Activated naive CD4-positive, alpha-beta T cell treated with anti-CD3 and anti-CD28 coated beads, Interleukin-2, amount 10 ng/mL, durations not matched to agents 7 days and 5 days (primary cell): ENCODE results near the gene SLC35G1.

Experiments
- CTCF ChIA-PET: fragments of 350-600 bp; sonication (Branson Sonifier 250); formaldehyde crosslinking; loops from one replicate; lab custom pipeline; 2021; ENCODE audit warnings: antibody characterized with exemption; lab: Charles Lee
- DNase-seq: peaks from one replicate; pipeline ENCODE4 v3.0.0-alpha.2; 2020
- H3K27ac Mint-ChIP-seq: one replicate; pipeline ENCODE4 v1.8.0; 2021; ENCODE audit warnings: mild to moderate bottlenecking, moderate library complexity, mixed read lengths
- H3K27me3 Mint-ChIP-seq: one replicate; pipeline ENCODE4 v1.8.0; 2021; ENCODE audit warnings: mild to moderate bottlenecking, mixed read lengths
- H3K36me3 Mint-ChIP-seq: one replicate; pipeline ENCODE4 v1.8.0; 2021; ENCODE audit warnings: mixed read lengths
- H3K4me1 Mint-ChIP-seq: one replicate; pipeline ENCODE4 v1.8.0; 2021; ENCODE audit warnings: mixed read lengths
- H3K4me3 Mint-ChIP-seq: one replicate; pipeline ENCODE4 v1.8.0; 2021; ENCODE audit warnings: mild to moderate bottlenecking, moderate library complexity, mixed read lengths
- H3K9me3 Mint-ChIP-seq: one replicate; pipeline ENCODE4 v1.8.0; 2021; ENCODE audit warnings: mixed read lengths

Gene SLC35G1

GRCh38 chr10:93871671-93872204, 22.0 kb upstream of the SLC35G1 start:
- CTCF ChIA-PET, result interaction anchor here (0.6 kb wide), 1 partner anchor 308 kb away, joined by 3 read pairs; no protein-coding TSS in a partner anchor
- H3K36me3 Mint-ChIP-seq, result no peaks in the 10 kb centered on the region
- no peaks in the 10 kb centered on the region for H3K4me1 Mint-ChIP-seq
- peaks cover 11% of the 10 kb centered on the region for H3K27me3 Mint-ChIP-seq
- no peak for DNase-seq
- no peak overlapping the region for H3K4me3 Mint-ChIP-seq
- H3K9me3 Mint-ChIP-seq, result no peaks in the 10 kb centered on the region
- H3K27ac Mint-ChIP-seq, result no peak overlapping the region

GRCh38 chr10:93872375-93873158, 21.2 kb upstream of the SLC35G1 start:
- Mint-ChIP-seq H3K4me3 (no peak overlapping the region), H3K36me3 (no peaks in the 10 kb centered on the region), H3K27me3 (peaks cover 11% of the 10 kb centered on the region), H3K27ac (no peak overlapping the region), H3K9me3 (no peaks in the 10 kb centered on the region), H3K4me1 (no peaks in the 10 kb centered on the region)
- CTCF ChIA-PET, result interaction anchor here (0.6 kb wide), 1 partner anchor 307 kb away, joined by 3 read pairs; no protein-coding TSS in a partner anchor
- no peak for DNase-seq

GRCh38 chr10:93873420-93874115, 20.2 kb upstream of the SLC35G1 start:
- CTCF ChIA-PET, result no interaction called here
- Mint-ChIP-seq H3K4me3 (no peak overlapping the region), H3K36me3 (no peaks in the 10 kb centered on the region), H3K27me3 (peaks cover 8% of the 10 kb centered on the region), H3K9me3 (no peaks in the 10 kb centered on the region), H3K27ac (no peak overlapping the region), H3K4me1 (no peaks in the 10 kb centered on the region)
- no peak for DNase-seq

- Mint-ChIP-seq H3K27me3 (peaks cover 4% of the 10 kb centered on the region), H3K4me3 (no peak overlapping the region), H3K4me1 (no peaks in the 10 kb centered on the region)
Observed at GRCh38 chr10:93874309-93875031, 19.3 kb upstream of the SLC35G1 start.

GRCh38 chr10:93875032-93875358, 18.8 kb upstream of the SLC35G1 start:
- no peak overlapping the region for H3K4me3 Mint-ChIP-seq

More at GRCh38 chr10:93874309-93875031, 19.3 kb upstream of the SLC35G1 start:
- no peaks in the 10 kb centered on the region for H3K36me3 Mint-ChIP-seq
- no peak overlapping the region for H3K27ac Mint-ChIP-seq
- no peak for DNase-seq
- H3K9me3 Mint-ChIP-seq, result no peaks in the 10 kb centered on the region
- CTCF ChIA-PET, result interaction anchor here (0.7 kb wide), 1 partner anchor 43 kb away, joined by 3 read pairs; no protein-coding TSS in a partner anchor

GRCh38 chr10:93876381-93876780, 17.4 kb upstream of the SLC35G1 start:
- H3K9me3 Mint-ChIP-seq, result no peaks in the 10 kb centered on the region
- H3K36me3 Mint-ChIP-seq, result no peaks in the 10 kb centered on the region
- no peak overlapping the region for H3K27ac Mint-ChIP-seq
- CTCF ChIA-PET, result no interaction called here
- H3K4me3 Mint-ChIP-seq, result no peak overlapping the region
- no peaks in the 10 kb centered on the region for H3K4me1 Mint-ChIP-seq
- DNase-seq, result no peak
- peaks cover 4% of the 10 kb centered on the region for H3K27me3 Mint-ChIP-seq

More at GRCh38 chr10:93875032-93875358, 18.8 kb upstream of the SLC35G1 start:
- no peak for DNase-seq
- Mint-ChIP-seq H3K27ac (no peak overlapping the region), H3K36me3 (no peaks in the 10 kb centered on the region), H3K9me3 (no peaks in the 10 kb centered on the region), H3K27me3 (peaks cover 4% of the 10 kb centered on the region), H3K4me1 (no peaks in the 10 kb centered on the region)
- CTCF ChIA-PET, result interaction anchor here (0.7 kb wide), 1 partner anchor 42 kb away, joined by 3 read pairs; no protein-coding TSS in a partner anchor

- CTCF ChIA-PET, result no interaction called here
- no peaks in the 10 kb centered on the region for H3K36me3 Mint-ChIP-seq
- H3K4me3 Mint-ChIP-seq, result no peak overlapping the region
- no peaks in the 10 kb centered on the region for H3K9me3 Mint-ChIP-seq
- no peak overlapping the region for H3K27ac Mint-ChIP-seq
- H3K4me1 Mint-ChIP-seq, result no peaks in the 10 kb centered on the region
- peaks cover 9% of the 10 kb centered on the region for H3K27me3 Mint-ChIP-seq
- DNase-seq, result no peak
Observed at GRCh38 chr10:93879273-93879672, 14.5 kb upstream of the SLC35G1 start.

- Mint-ChIP-seq H3K9me3 (no peaks in the 10 kb centered on the region), H3K4me1 (peaks cover 34% of the 10 kb centered on the region), H3K4me3 (peak overlapping the region; percentile 77), H3K36me3 (peaks cover 5% of the 10 kb centered on the region), H3K27ac (peak overlapping the region; percentile 59), H3K27me3 (peaks cover 12% of the 10 kb centered on the region)
- CTCF ChIA-PET, result no interaction called here
- no peak for DNase-seq
Observed at GRCh38 chr10:93894516-93895378, 969 bp downstream of the SLC35G1 start.

- no peak overlapping the region for H3K27ac Mint-ChIP-seq
- H3K36me3 Mint-ChIP-seq, result peaks cover 6% of the 10 kb centered on the region
- DNase-seq, result no peak
- no peaks in the 10 kb centered on the region for H3K9me3 Mint-ChIP-seq
- no peak overlapping the region for H3K4me3 Mint-ChIP-seq
- peaks cover 3% of the 10 kb centered on the region for H3K27me3 Mint-ChIP-seq
- CTCF ChIA-PET, result no interaction called here
- peaks cover 34% of the 10 kb centered on the region for H3K4me1 Mint-ChIP-seq
Observed at GRCh38 chr10:93897070-93897780, 3.4 kb downstream of the SLC35G1 start.

- Mint-ChIP-seq H3K4me3 (no peak overlapping the region), H3K4me1 (peaks cover 24% of the 10 kb centered on the region), H3K27ac (no peak overlapping the region), H3K9me3 (no peaks in the 10 kb centered on the region), H3K27me3 (peaks cover 3% of the 10 kb centered on the region), H3K36me3 (peaks cover 6% of the 10 kb centered on the region)
- CTCF ChIA-PET, result no interaction called here
- no peak for DNase-seq
Observed at GRCh38 chr10:93899109-93899508, 5.3 kb downstream of the SLC35G1 start.

- no peak for DNase-seq
- Mint-ChIP-seq H3K27me3 (no peaks in the 10 kb centered on the region), H3K4me1 (peaks cover 13% of the 10 kb centered on the region), H3K27ac (no peak overlapping the region), H3K9me3 (no peaks in the 10 kb centered on the region), H3K36me3 (peaks cover 14% of the 10 kb centered on the region), H3K4me3 (no peak overlapping the region)
- CTCF ChIA-PET, result no interaction called here
Observed at GRCh38 chr10:93903051-93903450, 9.3 kb downstream of the SLC35G1 start.

- peaks cover 13% of the 10 kb centered on the region for H3K4me1 Mint-ChIP-seq
- no peaks in the 10 kb centered on the region for H3K27me3 Mint-ChIP-seq
- CTCF ChIA-PET, result no interaction called here
- H3K4me3 Mint-ChIP-seq, result no peak overlapping the region
- H3K9me3 Mint-ChIP-seq, result no peaks in the 10 kb centered on the region
- no peak for DNase-seq
- peaks cover 12% of the 10 kb centered on the region for H3K36me3 Mint-ChIP-seq
- H3K27ac Mint-ChIP-seq, result no peak overlapping the region
Observed at GRCh38 chr10:93904901-93905300, 11.1 kb downstream of the SLC35G1 start.

- Mint-ChIP-seq H3K27ac (no peak overlapping the region), H3K4me3 (no peak overlapping the region), H3K4me1 (peaks cover 13% of the 10 kb centered on the region), H3K9me3 (no peaks in the 10 kb centered on the region), H3K27me3 (no peaks in the 10 kb centered on the region), H3K36me3 (peaks cover 12% of the 10 kb centered on the region)
- CTCF ChIA-PET, result interaction anchor here (2.7 kb wide), 1 partner anchor 9 kb away, joined by 16 read pairs; no protein-coding TSS in a partner anchor
- no peak for DNase-seq
Observed at GRCh38 chr10:93907059-93907458, 13.3 kb downstream of the SLC35G1 start.
